Neural cell (in vitro differentiated cells): ENCODE results near the gene BCKDK. TPM values are rescaled to one million over a fixed set of nuclear protein-coding genes. Genes with fewer than 3 reads are reported as not detected.

Source experiments
- H2AFZ ChIP-seq: fragments of 200-600, 300-800 bp; sonication (generic), shearing (Covaris generic); 2 replicates; pipeline ENCODE4 v1.6.0; 2014; ENCODE audit warnings: low read depth, mild to moderate bottlenecking, antibody characterized with exemption, low read length, moderate library complexity
- H3F3A ChIP-seq: fragments of 200-600 bp; shearing (Covaris generic); 2 replicates; pipeline ENCODE4 v1.6.1; 2016; ENCODE audit warnings: mild to moderate bottlenecking, moderate library complexity, mixed read lengths, antibody characterized with exemption, low read length; ENCODE audit not compliant: insufficient read depth, poor library complexity, severe bottlenecking
- H3K27ac ChIP-seq: fragments of 200-600, 300-800 bp; sonication (generic), shearing (Covaris generic); 2 replicates; pipeline ENCODE4 v1.5.1; 2014; ENCODE audit warnings: mild to moderate bottlenecking, low read length, moderate library complexity
- H3K27me3 ChIP-seq: fragments of 300-800, 200-600 bp; sonication (generic), shearing (Covaris generic); 2 replicates; pipeline ENCODE4 v1.6.0; 2014; ENCODE audit warnings: mild to moderate bottlenecking, low read depth, low read length, moderate library complexity; ENCODE audit not compliant: insufficient read depth
- H3K36me3 ChIP-seq: fragments of 300-800, 200-600 bp; sonication (generic), shearing (Covaris generic); 2 replicates; pipeline ENCODE4 v1.5.1; 2014; ENCODE audit warnings: mild to moderate bottlenecking, antibody characterized with exemption, low read length, moderate library complexity; ENCODE audit not compliant: insufficient read depth
- H3K4me2 ChIP-seq: fragments of 300-800, 200-600 bp; sonication (generic), shearing (Covaris generic); 2 replicates; pipeline ENCODE4 v1.6.0; 2014; ENCODE audit warnings: mild to moderate bottlenecking, low read length
- H3K4me3 ChIP-seq: fragments of 300-800, 200-600 bp; sonication (generic), shearing (Covaris generic); 2 replicates; pipeline ENCODE4 v1.5.1; 2014; ENCODE audit warnings: mild to moderate bottlenecking, low read length, moderate library complexity
- H3K79me2 ChIP-seq: fragments of 200-600 bp; shearing (Covaris generic); replicated peaks from 2 replicates; pipeline ENCODE4 v1.6.0; 2014; ENCODE audit warnings: mild to moderate bottlenecking, low read length, moderate library complexity; ENCODE audit not compliant: insufficient read depth
- H3K9ac ChIP-seq: fragments of 300-800, 200-600 bp; sonication (generic), shearing (Covaris generic); 2 replicates; pipeline ENCODE4 v1.6.1; 2016; ENCODE audit warnings: mild to moderate bottlenecking, low read length, mixed read lengths
- H3K9me2 ChIP-seq: fragments of 200-600 bp; shearing (Covaris generic); 2 replicates; pipeline ENCODE4 v1.6.1; 2016; ENCODE audit warnings: mild to moderate bottlenecking, low read length, mixed read lengths; ENCODE audit not compliant: insufficient read depth
- H3K9me3 ChIP-seq: fragments of 200-600, 300-800 bp; sonication (generic), shearing (Covaris generic); 2 replicates; pipeline ENCODE4 v1.6.1; 2016; ENCODE audit warnings: mild to moderate bottlenecking, mixed run types, low read length, moderate library complexity, mixed read lengths
- H4K20me1 ChIP-seq: fragments of 200-600 bp; shearing (Covaris generic); 2 replicates; pipeline ENCODE4 v1.6.1; 2016; ENCODE audit warnings: mild to moderate bottlenecking, mixed run types; ENCODE audit not compliant: insufficient read depth
- CTCF ChIP-seq: fragments of 450-650 bp; IDR thresholded peaks from 2 replicates; pipeline ENCODE4 v1.5.1; 2014; ENCODE audit warnings: antibody characterized with exemption, mild to moderate bottlenecking, moderate library complexity; ENCODE audit not compliant: poor library complexity, severe bottlenecking
- EP300 ChIP-seq: fragments of 450-650 bp; conservative IDR thresholded peaks from 2 replicates; pipeline ENCODE4 v1.6.1; 2014; ENCODE audit warnings: antibody characterized with exemption, mild to moderate bottlenecking, moderate library complexity; ENCODE audit not compliant: poor library complexity, severe bottlenecking
- EZH2 ChIP-seq: fragments of 200-600, 300-800 bp; shearing (Covaris generic), sonication (generic); IDR thresholded peaks from 2 replicates; pipeline ENCODE4 v1.6.1; 2014; ENCODE audit warnings: antibody characterized with exemption, low read length, borderline replicate concordance, mild to moderate bottlenecking; ENCODE audit not compliant: insufficient read depth, poor library complexity, severe bottlenecking
- MXI1 ChIP-seq: fragments of 450-650 bp; conservative IDR thresholded peaks from 2 replicates; pipeline ENCODE4 v1.6.1; 2014; ENCODE audit warnings: antibody characterized with exemption, mild to moderate bottlenecking; ENCODE audit not compliant: poor library complexity, severe bottlenecking
- POLR2AphosphoS5 ChIP-seq: IDR thresholded peaks from 2 replicates; pipeline ENCODE4 v1.6.1; 2012
- RAD21 ChIP-seq: fragments of 450-650 bp; conservative IDR thresholded peaks from 2 replicates; pipeline ENCODE4 v1.6.1; 2014; ENCODE audit warnings: antibody characterized with exemption, mild to moderate bottlenecking, moderate library complexity
- REST ChIP-seq: IDR thresholded peaks from 2 replicates; pipeline ENCODE4 v1.6.1; 2012; ENCODE audit warnings: borderline replicate concordance
- SMC3 ChIP-seq: fragments of 450-650 bp; conservative IDR thresholded peaks from 2 replicates; pipeline ENCODE4 v1.6.1; 2014; ENCODE audit warnings: antibody characterized with exemption, mild to moderate bottlenecking, moderate library complexity; ENCODE audit not compliant: poor library complexity
- TAF1 ChIP-seq: IDR thresholded peaks from 2 replicates; pipeline ENCODE4 v1.6.1; 2012; ENCODE audit warnings: low read depth
- polyA plus RNA-seq: library from polyadenylated mRNA; depleted of rRNA; stranded (reverse); fragments of >200 nt; gene quantifications from 2 replicates; pipeline ENCODE4 v1.2.3, GENCODE V29; 2014

Gene BCKDK
- polyA plus RNA-seq, 1 donor from 2014 or later, result 26.8 TPM

- Histone ChIP-seq H3K79me2 (no peaks in the 10 kb centered on the region), H2AFZ (peak overlapping the region; percentile 83), H3F3A (no peaks in the 10 kb centered on the region), H3K27me3 (no peaks in the 10 kb centered on the region), H3K4me2 (no peak overlapping the region), H3K9me3 (no peaks in the 10 kb centered on the region), H3K36me3 (no peaks in the 10 kb centered on the region), H4K20me1 (no peaks in the 10 kb centered on the region), H3K27ac (no peak overlapping the region), H3K9ac (no peak overlapping the region), H3K9me2 (no peaks in the 10 kb centered on the region), H3K4me3 (peak overlapping the region; percentile 99)
- no peak for TF ChIP-seq MXI1
- TF ChIP-seq REST, result no peak
- no peak for TF ChIP-seq EP300
Observed at GRCh38 chr16:31107465-31107867, 720 bp upstream of the BCKDK start.

GRCh38 chr16:31108794-31109558, 790 bp downstream of the BCKDK start:
- no peaks in the 10 kb centered on the region for H4K20me1 ChIP-seq
- H3K36me3 ChIP-seq, result no peaks in the 10 kb centered on the region
- peak overlapping the region; percentile 24 for H3K27ac ChIP-seq
- no peaks in the 10 kb centered on the region for H3K9me3 ChIP-seq
- peak overlapping the region; percentile 87 for H3K9ac ChIP-seq
- H3K27me3 ChIP-seq, result no peaks in the 10 kb centered on the region
- peak overlapping the region; percentile 44 for H3K4me2 ChIP-seq
- H3F3A ChIP-seq, result no peaks in the 10 kb centered on the region
- H3K9me2 ChIP-seq, result no peaks in the 10 kb centered on the region
- TF ChIP-seq CTCF (no peak), POLR2AphosphoS5 (no peak), TAF1 (no peak), MXI1 (no peak), RAD21 (no peak), EP300 (no peak), SMC3 (no peak), EZH2 (no peak), REST (no peak)
- H3K4me3 ChIP-seq, result peak overlapping the region; percentile 99
- H3K79me2 ChIP-seq, result no peaks in the 10 kb centered on the region
- peak overlapping the region; percentile 83 for H2AFZ ChIP-seq
